Vagina (tissue), 2 donors: ENCODE measurements around the gene HDAC11. TPM values are rescaled to one million over a fixed set of nuclear protein-coding genes. Genes with fewer than 3 reads are reported as not detected.
"Not testable (repeated sequence)": the region's sequence is repeated elsewhere in the genome, so short reads cannot be mapped to it uniquely, and the experiment has no call there.

Source experiments
- DNase-seq, 2 donors: peaks; one replicate each; pipeline ENCODE4 v3.0.0-alpha.2; 2017; ENCODE audit errors: extremely low spot score in 2 of 2
- H3K27ac ChIP-seq: fragments of 200-600 bp; sonication (generic); one replicate; pipeline ENCODE4 v1.5.1; 2019
- H3K27me3 ChIP-seq: fragments of 200-600 bp; sonication (generic); one replicate; pipeline ENCODE4 v1.5.1; 2019
- H3K36me3 ChIP-seq, 2 donors: fragments of 200-600 bp; sonication (generic); one replicate each; pipeline ENCODE4 v1.5.1; 2017 to 2019
- H3K4me1 ChIP-seq: fragments of 200-600 bp; sonication (generic); one replicate; pipeline ENCODE4 v1.5.1; 2019
- H3K4me3 ChIP-seq, 2 donors: fragments of 200-600 bp; sonication (generic); 1 replicate in 1 of 2; 2 replicates in 1 of 2; pipeline ENCODE4 v1.5.1; 2016 to 2019
- H3K9me3 ChIP-seq: fragments of 200-600 bp; sonication (generic); one replicate; pipeline ENCODE4 v1.5.1; 2019
- POLR2A ChIP-seq, 2 donors: fragments of 450-650 bp; IDR thresholded peaks; one replicate each; pipeline ENCODE4 v1.6.1; 2017; ENCODE audit warnings: antibody characterized with exemption in 2 of 2, mild to moderate bottlenecking in 2 of 2, moderate library complexity in 2 of 2
- POLR2AphosphoS5 ChIP-seq, 2 donors: sonication (generic); formaldehyde crosslinking; IDR thresholded peaks; one replicate each; pipeline ENCODE4 v1.9.0; 2017; ENCODE audit warnings: antibody characterized with exemption in 2 of 2, mild to moderate bottlenecking in 2 of 2, low read depth in 1 of 2; ENCODE audit not compliant: insufficient read depth in 1 of 2
- intact Hi-C: fragments of 100-400 bp; cut with DNase I; formaldehyde crosslinking; loops from one replicate; pipeline ENCODE4 v1.15.1; 2023
- total RNA-seq: library from RNA; depleted of rRNA; stranded (reverse); fragments of >200 nt; gene quantifications from one replicate; pipeline ENCODE4 v1.2.3, GENCODE V29; 2016
- TF ChIP-seq, protein P1 (sequence below), 3 experiments: fragments of 450-650 bp in 2 of 3; fragments of 200-600 bp in 1 of 3; sonication (generic) in 1 of 3; IDR thresholded peaks; one replicate each; pipeline ENCODE4 v1.5.1; 2017 to 2019; ENCODE audit warnings: antibody characterized with exemption in 3 of 3, mild to moderate bottlenecking in 2 of 3, moderate library complexity in 2 of 3

The HDAC11 gene
- total RNA-seq, 1 donor from 2014 or later, result 12.0 TPM

DNA sequence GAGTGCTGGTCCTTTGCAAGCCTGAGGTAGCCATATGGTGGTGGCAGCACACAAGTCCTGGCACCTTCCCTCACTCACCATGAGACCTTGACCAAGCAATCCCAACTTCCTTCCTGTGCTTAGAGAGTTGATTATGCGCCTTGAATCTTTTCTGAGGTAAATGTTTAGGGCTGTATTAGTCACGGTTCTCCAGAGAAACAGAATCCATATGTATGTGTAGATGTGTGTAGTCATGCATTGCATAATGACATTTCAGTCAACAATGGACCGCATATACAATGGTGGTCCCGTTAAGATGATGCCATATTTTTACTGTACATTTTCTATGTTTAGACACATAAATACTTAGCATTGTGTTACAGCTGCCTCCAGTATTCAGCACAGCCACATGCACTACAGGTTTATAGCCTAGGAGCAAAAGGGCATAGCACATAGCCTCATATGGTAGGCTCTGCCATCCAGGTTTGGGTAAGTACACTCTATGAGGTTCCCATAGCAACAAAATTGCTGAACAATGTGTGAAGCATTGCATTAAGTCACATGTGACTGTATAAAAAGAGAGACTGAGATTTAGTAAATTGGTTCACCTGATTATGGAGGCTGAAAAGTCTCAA lies 39.8 kb upstream of the HDAC11 start:
- intact Hi-C loops, result no loop called here
- no peak overlapping the region for H3K4me3 ChIP-seq
- no peak for DNase-seq
- no peaks in the 10 kb centered on the region for H3K4me1 ChIP-seq
- H3K9me3 ChIP-seq, result no peaks in the 10 kb centered on the region
- TF ChIP-seq POLR2AphosphoS5 (IDR thresholded peaks at IDR 0.05; ENCODE audit: insufficient read depth in 1 of 2, low read depth in 1 of 2), result no peak
- TF ChIP-seq, protein P1, sequence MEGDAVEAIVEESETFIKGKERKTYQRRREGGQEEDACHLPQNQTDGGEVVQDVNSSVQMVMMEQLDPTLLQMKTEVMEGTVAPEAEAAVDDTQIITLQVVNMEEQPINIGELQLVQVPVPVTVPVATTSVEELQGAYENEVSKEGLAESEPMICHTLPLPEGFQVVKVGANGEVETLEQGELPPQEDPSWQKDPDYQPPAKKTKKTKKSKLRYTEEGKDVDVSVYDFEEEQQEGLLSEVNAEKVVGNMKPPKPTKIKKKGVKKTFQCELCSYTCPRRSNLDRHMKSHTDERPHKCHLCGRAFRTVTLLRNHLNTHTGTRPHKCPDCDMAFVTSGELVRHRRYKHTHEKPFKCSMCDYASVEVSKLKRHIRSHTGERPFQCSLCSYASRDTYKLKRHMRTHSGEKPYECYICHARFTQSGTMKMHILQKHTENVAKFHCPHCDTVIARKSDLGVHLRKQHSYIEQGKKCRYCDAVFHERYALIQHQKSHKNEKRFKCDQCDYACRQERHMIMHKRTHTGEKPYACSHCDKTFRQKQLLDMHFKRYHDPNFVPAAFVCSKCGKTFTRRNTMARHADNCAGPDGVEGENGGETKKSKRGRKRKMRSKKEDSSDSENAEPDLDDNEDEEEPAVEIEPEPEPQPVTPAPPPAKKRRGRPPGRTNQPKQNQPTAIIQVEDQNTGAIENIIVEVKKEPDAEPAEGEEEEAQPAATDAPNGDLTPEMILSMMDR (IDR thresholded peaks at IDR 0.05), result no peak
- no peak for TF ChIP-seq POLR2A (IDR thresholded peaks at IDR 0.05)
- no peaks in the 10 kb centered on the region for H3K36me3 ChIP-seq
- no peaks in the 10 kb centered on the region for H3K27me3 ChIP-seq
- H3K27ac ChIP-seq, result no peak overlapping the region

DNA sequence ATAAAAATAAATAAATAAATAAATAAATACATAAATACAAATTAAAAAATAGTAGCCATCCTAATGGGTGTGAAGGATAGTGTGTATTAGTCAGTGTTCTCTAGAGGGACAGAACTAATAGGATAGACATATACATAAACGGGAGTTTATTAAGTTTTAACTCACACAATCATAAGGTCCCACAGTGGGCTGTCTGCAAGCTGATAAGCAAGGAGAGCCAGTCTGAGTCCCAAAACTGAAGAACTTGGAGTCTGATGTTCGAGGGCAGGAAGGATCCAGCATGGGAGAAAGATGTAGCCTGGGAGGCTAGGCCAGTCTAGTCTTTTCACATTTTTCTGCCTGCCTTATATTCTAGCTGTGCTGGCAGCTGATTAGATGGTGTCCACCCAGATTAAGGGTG lies 37.2 kb upstream of the HDAC11 start:
- H3K4me3 ChIP-seq, DNase-seq, H3K9me3 ChIP-seq, H3K27me3 ChIP-seq, H3K4me1 ChIP-seq, H3K27ac ChIP-seq, intact Hi-C loops, H3K36me3 ChIP-seq: not testable (repeated sequence)

DNA sequence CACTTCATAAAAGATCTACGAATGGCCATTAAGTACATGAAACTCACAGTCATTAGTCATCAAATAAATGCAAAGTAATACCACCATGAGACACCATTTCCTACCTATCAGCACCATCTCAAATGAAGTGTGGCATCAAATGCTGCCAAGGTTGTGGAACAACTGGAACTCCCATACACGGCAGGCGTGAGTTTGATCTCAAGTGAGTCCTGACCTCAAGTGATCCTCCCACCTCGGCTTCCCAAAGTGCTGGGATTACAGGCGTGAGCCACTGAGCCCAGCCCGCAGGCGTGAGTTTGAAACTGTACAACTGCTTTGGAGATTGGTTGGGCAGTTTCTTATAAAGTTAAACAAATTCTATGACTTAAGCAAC lies 28.8 kb upstream of the HDAC11 start:
- intact Hi-C loops, result loop anchor here (5.0 kb wide), 1 partner anchor 359 kb away; no protein-coding TSS in a partner anchor
- H3K9me3 ChIP-seq, result no peaks in the 10 kb centered on the region
- peaks cover 13% of the 10 kb centered on the region for H3K4me1 ChIP-seq
- no peaks in the 10 kb centered on the region for H3K36me3 ChIP-seq
- peak overlapping the region; percentile 78 for H3K27ac ChIP-seq
- H3K27me3 ChIP-seq, result no peaks in the 10 kb centered on the region
- peak overlapping the region; percentile 43 to 59 for H3K4me3 ChIP-seq
- DNase-seq, result no peak
- TF ChIP-seq POLR2AphosphoS5 (IDR thresholded peaks at IDR 0.05; ENCODE audit: insufficient read depth in 1 of 2, low read depth in 1 of 2) (no peak), POLR2A (IDR thresholded peaks at IDR 0.05) (no peak)
- TF ChIP-seq, protein P1 (IDR thresholded peaks at IDR 0.05), result no peak

DNA sequence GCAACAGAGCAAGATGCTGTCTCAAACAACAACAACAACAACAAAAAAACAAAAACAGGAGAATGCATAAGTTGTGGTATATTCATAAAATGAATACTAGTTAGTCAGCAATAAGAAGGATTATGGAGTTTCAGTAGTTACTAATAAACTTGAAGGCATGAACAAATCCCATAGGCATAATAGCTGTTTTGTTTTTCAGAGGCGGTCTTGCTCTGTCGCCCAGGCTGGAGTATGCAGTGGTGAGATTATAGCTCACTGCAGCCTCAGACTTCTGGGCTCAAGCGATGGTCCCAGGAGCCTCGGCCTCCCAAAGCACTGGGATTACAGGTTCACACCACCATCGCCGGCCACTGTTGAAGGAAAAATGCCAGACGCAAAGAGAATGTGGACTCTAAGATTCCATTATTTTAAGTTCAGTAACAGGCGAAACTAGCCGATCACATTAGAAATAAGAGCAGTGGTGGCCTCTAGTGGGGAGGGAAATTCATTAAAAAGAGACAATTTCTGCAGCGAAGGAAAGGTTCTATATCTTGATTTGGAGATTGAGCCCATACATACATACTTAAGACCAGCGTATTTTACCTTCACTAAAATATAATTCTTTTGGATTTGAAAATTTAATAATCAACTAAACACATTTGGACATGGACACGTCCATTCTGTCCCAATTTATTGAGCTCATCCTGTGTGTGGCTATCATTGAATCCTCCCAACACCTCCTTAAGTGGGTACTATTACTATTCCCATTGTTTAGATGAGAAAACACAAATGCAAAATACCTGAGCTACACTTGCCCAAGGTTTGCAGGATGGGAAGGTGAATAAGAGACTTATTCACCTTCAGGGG lies 27.4 kb upstream of the HDAC11 start:
- no peaks in the 10 kb centered on the region for H3K27me3 ChIP-seq
- H3K36me3 ChIP-seq, result no peaks in the 10 kb centered on the region
- H3K4me3 ChIP-seq, result peak overlapping the region; percentile 43 to 59
- H3K9me3 ChIP-seq, result no peaks in the 10 kb centered on the region
- H3K4me1 ChIP-seq, result peaks cover 13% of the 10 kb centered on the region
- TF ChIP-seq, protein P1 (IDR thresholded peaks at IDR 0.05), result peak; percentile 44 to 57 (median 44)
- no peak for TF ChIP-seq POLR2AphosphoS5 (IDR thresholded peaks at IDR 0.05; ENCODE audit: insufficient read depth in 1 of 2, low read depth in 1 of 2)
- DNase-seq, result no peak
- H3K27ac ChIP-seq, result peak overlapping the region; percentile 78
- intact Hi-C loops, result loop anchor here (5.0 kb wide), 1 partner anchor 360 kb away; no protein-coding TSS in a partner anchor

DNA sequence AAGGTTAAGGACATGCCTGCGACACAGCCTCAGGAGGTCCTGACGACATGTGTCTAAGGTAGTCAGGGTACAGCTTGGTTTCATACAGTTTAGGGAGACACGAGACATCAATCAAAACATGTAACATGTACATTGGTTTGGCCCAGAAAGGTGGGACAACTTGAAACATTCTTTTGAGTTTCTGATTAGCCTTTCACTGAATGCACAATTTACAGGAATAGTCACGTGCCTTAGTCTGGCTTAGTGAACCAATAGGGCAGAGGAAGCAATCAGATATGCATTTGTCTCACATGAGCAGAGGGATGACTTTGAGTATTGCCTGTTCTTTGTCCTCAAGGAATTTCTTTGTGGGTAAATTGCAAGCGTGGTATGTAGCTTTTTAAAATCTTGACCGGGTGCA lies 24.5 kb upstream of the HDAC11 start:
- intact Hi-C loops, result no loop called here
- Histone ChIP-seq H3K27me3 (no peaks in the 10 kb centered on the region), H3K9me3 (no peaks in the 10 kb centered on the region), H3K4me3 (no peak overlapping the region), H3K27ac (no peak overlapping the region), H3K36me3 (no peaks in the 10 kb centered on the region), H3K4me1 (peaks cover 13% of the 10 kb centered on the region)
- no peak for DNase-seq
- no peak for TF ChIP-seq POLR2AphosphoS5 (IDR thresholded peaks at IDR 0.05; ENCODE audit: insufficient read depth in 1 of 2, low read depth in 1 of 2)
- no peak for TF ChIP-seq POLR2A (IDR thresholded peaks at IDR 0.05)
- TF ChIP-seq, protein P1 (IDR thresholded peaks at IDR 0.05), result no peak
